HG03565 (cell line): ENCODE results near the gene ZNF660.
A peak's percentile ranks its signal among the peaks of the same experiment; 100 is the strongest.

Experiments used
- ATAC-seq: cut with Tn5 transposase; IDR thresholded peaks from one replicate; pipeline ENCODE4 v1.9.1; 2021; ENCODE audit warnings: mild to moderate bottlenecking, moderate library complexity; ENCODE audit not compliant: unreplicated experiment

Gene ZNF660

DNA sequence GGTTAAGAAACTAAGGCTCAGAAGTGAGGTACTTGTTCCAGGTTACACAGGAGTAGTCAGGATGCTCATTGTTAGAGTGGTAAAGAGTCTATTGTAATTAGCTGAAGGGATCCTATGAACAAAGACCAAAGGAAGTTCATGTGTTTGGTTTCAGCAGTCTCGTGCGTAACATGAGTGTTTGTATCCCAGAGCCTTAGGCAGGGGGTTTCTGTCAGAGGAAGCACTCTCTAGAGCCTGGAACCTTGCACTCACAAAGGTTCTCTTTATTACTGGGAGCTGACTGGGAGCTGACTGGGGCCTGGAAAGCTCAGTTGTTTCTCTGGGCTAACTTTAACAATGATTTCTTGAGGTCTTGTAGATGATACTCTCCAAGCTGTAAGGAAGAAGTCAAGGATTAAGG lies 44.0 kb downstream of the ZNF660 start:
- ATAC-seq, result no peak

DNA sequence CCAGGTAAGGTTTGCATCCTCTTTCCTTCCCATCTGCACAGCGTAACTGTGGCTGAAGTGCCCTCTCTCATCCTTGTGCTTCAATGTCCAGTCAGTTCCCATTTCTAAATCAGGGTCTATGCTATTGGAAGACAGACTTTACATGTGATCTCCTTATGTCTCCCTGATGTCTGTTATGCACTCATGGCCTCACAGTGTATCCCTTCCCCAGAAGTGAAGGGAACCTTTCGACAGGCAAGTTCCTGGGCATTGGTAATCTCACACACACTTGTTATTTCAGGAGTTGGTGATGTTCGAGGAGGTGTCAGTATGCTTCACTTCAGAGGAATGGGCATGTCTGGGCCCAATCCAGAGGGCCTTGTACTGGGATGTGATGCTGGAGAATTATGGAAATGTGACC lies 47.4 kb downstream of the ZNF660 start:
- ATAC-seq, result no peak

DNA sequence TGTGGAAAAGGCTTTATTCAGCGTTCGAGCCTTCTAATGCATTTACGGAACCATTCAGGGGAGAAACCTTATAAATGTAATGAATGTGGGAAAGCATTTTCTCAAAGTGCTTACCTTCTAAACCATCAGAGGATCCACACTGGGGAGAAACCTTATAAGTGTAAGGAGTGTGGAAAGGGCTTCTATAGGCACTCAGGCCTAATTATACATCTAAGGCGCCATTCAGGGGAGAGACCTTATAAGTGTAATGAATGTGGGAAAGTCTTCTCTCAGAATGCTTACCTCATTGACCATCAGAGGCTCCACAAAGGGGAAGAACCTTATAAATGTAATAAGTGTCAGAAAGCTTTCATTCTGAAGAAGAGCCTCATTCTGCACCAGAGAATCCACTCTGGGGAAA lies 57.6 kb downstream of the ZNF660 start:
- no peak for ATAC-seq

DNA sequence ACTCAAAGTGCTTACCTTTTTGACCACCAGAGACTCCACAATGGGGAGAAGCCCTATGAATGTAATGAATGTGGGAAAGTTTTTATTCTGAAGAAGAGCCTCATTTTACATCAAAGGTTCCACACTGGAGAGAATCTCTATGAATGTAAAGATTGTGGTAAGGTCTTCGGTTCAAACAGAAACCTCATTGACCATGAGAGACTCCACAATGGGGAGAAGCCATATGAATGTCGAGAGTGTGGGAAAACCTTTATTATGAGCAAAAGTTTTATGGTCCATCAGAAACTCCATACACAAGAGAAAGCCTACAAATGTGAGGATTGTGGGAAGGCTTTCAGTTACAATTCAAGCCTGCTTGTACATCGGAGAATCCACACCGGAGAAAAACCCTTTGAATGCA lies 58.3 kb downstream of the ZNF660 start:
- no peak for ATAC-seq

DNA sequence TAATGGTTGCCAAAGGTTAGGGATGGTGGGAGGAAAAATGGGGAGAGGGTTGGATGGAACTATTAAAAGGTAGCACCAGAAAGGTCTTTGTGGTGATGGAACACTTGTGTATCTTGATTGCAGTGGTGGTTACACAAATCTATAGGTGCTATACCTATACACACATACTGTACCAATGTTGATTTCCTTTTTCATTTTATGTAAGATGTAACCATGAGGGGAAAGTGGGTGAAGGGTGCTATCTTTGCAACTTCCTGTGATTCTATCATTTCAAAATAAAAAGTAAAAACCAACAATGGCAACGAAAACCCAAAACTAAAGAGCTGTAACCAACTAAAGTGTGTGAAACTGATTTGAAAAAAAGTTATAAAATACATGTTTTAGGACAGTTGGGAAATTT lies 63.0 kb downstream of the ZNF660 start:
- no peak for ATAC-seq

DNA sequence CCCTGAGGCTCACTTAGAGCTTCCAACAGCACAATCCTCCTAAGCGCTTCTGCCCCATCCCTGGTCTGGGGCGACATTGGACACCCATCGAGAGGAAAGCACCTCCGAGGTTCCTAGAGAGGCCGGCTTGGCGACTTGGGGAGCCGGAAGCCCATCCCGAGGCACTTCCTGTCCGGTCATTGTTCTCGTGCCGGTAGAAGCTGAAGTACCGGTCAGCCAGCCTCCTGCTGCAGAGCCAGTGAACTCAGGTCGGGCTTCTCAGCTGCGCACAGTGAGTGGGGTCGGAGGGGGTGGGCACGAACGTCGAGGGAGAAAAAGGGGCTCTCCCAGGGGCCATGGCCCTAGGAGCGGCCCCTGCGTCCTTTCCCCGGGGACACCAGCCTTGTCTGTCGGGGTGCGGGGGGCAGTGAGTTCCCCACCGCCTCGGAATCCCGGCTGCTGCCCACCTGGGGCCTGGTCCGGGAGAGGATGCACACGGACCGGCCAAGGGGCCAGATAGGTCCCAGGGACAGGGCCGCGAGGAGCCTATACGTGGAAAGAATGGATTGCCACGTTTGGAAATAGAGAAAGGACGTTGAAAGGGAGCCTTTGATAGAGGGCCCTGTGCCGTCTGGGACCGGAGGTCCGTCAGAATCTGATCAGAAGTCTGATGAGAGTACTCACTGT lies 63.9 kb downstream of the ZNF660 start, which contains the start of gene ZNF35:
TSS of gene ZNF35 (plus strand) at position 169 of the 666 bp plus-strand sequence. CDS start 2,336 bp downstream, outside the sequence.
- ATAC-seq, result peak; percentile 87
